A549 (cell line): ENCODE data around the gene NDUFAF2. TPM values are rescaled to one million over a fixed set of nuclear protein-coding genes. Genes with fewer than 3 reads are reported as not detected.

Experiments
- ATAC-seq, 2 experiments: fragments of 200-7000 bp in 1 of 2; fragments of >200 bp in 1 of 2; cut with Nextera tagmentation in 1 of 2; cut with Tn5 transposase in 1 of 2; 3 replicates each; pipeline versions ENCODE4 v1.8.0 to v1.9.1; 2018 to 2020; ENCODE audit warnings: mild to moderate bottlenecking in 1 of 2, moderate library complexity in 1 of 2
- CTCF ChIA-PET: fragments of 300-600 bp; sonication (Branson Sonifier 250); formaldehyde crosslinking; extraction: SDS; loops from one replicate; lab custom pipeline; 2021; ENCODE audit warnings: antibody characterized with exemption, inconsistent platforms; lab: Yijun Ruan, JAX
- POLR2A ChIA-PET: fragments of 350-600 bp; formaldehyde crosslinking; extraction: SDS; loops from one replicate; lab custom pipeline; 2021; ENCODE audit warnings: antibody characterized with exemption, inconsistent platforms; lab: Yijun Ruan, JAX
- DNase-seq, 2 experiments: peaks; one replicate each; pipeline versions ENCODE4 v3.0.0 to v3.0.0-alpha.2; 2011 to 2016; ENCODE audit warnings: low read depth in 1 of 2, low spot score in 1 of 2
- FAIRE-seq: peaks from 2 replicates; lab custom pipeline; 2011; peaks lifted over from hg19 to GRCh38; lab: Jason Lieb, UNC
- H3K27ac ChIP-seq, 2 experiments: fragments of >200 bp; sonication (Bioruptor Twin); formaldehyde crosslinking; 3 replicates each; pipeline ENCODE4 v1.5.1; 2016 to 2017
- H3K4me1 ChIP-seq: fragments of >200 bp; sonication (Bioruptor Twin); formaldehyde crosslinking; 3 replicates; pipeline ENCODE4 v1.6.1; 2016
- H3K4me2 ChIP-seq: fragments of >200 bp; sonication (Bioruptor Twin); formaldehyde crosslinking; 3 replicates; pipeline ENCODE4 v1.6.1; 2016
- H3K4me3 ChIP-seq: fragments of >200 bp; sonication (Bioruptor Twin); formaldehyde crosslinking; 3 replicates; pipeline ENCODE4 v1.5.1; 2016
- H3K9me3 ChIP-seq: fragments of >200 bp; sonication (Bioruptor Twin); formaldehyde crosslinking; 3 replicates; pipeline ENCODE4 v1.6.1; 2016
- BCL3 ChIP-seq: fragments of >200 bp; sonication (Bioruptor Twin); formaldehyde crosslinking; IDR thresholded peaks from 3 replicates; pipeline ENCODE4 v1.6.1; 2016
- CBX2 ChIP-seq: fragments of 200-600 bp; sonication (generic); IDR thresholded peaks from 2 replicates; pipeline ENCODE4 v1.6.1; 2016; ENCODE audit warnings: low read depth, mild to moderate bottlenecking, borderline replicate concordance
- GATA3 ChIP-seq: IDR thresholded peaks from 2 replicates; pipeline ENCODE4 v1.6.1; 2012; ENCODE audit warnings: borderline replicate concordance
- HEYL ChIP-seq: fragments of 250-450 bp; sonication (Bioruptor Pico); IDR thresholded peaks from 2 replicates; pipeline ENCODE4 v1.8.0; 2021; ENCODE audit warnings: mild to moderate bottlenecking, moderate library complexity
- HMGXB4 ChIP-seq: fragments of 250-450 bp; sonication (Bioruptor Pico); IDR thresholded peaks from 2 replicates; pipeline ENCODE4 v1.5.0; 2021; ENCODE audit warnings: mild to moderate bottlenecking, moderate library complexity, borderline replicate concordance
- HOXA7 ChIP-seq: fragments of 250-450 bp; sonication (Bioruptor Pico); IDR thresholded peaks from 2 replicates; pipeline ENCODE4 v1.5.0; 2020; ENCODE audit warnings: mild to moderate bottlenecking, moderate library complexity
- HOXB5 ChIP-seq: fragments of 250-450 bp; sonication (Bioruptor Pico); IDR thresholded peaks from 2 replicates; pipeline ENCODE4 v1.5.0; 2020; ENCODE audit warnings: mild to moderate bottlenecking, moderate library complexity
- JUNB ChIP-seq: fragments of >200 bp; sonication (Bioruptor Twin); formaldehyde crosslinking; IDR thresholded peaks from 2 replicates; pipeline ENCODE4 v1.6.1; 2016
- MAFK ChIP-seq: fragments of 450-650 bp; IDR thresholded peaks from 2 replicates; pipeline ENCODE4 v1.6.1; 2014; ENCODE audit not compliant: partially characterized antibody
- NFE2L2 ChIP-seq: fragments of 150-350 bp; conservative IDR thresholded peaks from 2 replicates; pipeline ENCODE4 v1.6.1; 2014; ENCODE audit warnings: low read length
- NPAS2 ChIP-seq: fragments of 250-450 bp; sonication (Bioruptor Pico); IDR thresholded peaks from 2 replicates; pipeline ENCODE4 v1.8.0; 2022; ENCODE audit warnings: mild to moderate bottlenecking, moderate library complexity, borderline replicate concordance
- POLR2A ChIP-seq: IDR thresholded peaks from 2 replicates; pipeline ENCODE4 v1.6.1; 2012; ENCODE audit warnings: mild to moderate bottlenecking, low read length
- POLR2AphosphoS2 ChIP-seq: conservative IDR thresholded peaks from 2 replicates; pipeline ENCODE4 v1.6.1; 2012; ENCODE audit warnings: low read length, improper control_type of control experiment, inconsistent platforms
- REST ChIP-seq: fragments of 200-600 bp; sonication (generic); IDR thresholded peaks from 2 replicates; pipeline ENCODE4 v1.6.1; 2016; ENCODE audit warnings: antibody characterized with exemption, mild to moderate bottlenecking, moderate library complexity
- TFCP2L1 ChIP-seq: fragments of 250-450 bp; sonication (Bioruptor Pico); IDR thresholded peaks from 2 replicates; pipeline ENCODE4 v1.5.0; 2021; ENCODE audit warnings: mild to moderate bottlenecking
- WGBS: methylation state at CpG from one replicate; pipeline ENCODE4 v1.1.6; 2017; ENCODE audit errors: missing lambda C conversion rate; 5-methylcytosine and 5-hydroxymethylcytosine counted together
- polyA plus RNA-seq, 4 experiments: library from polyadenylated mRNA; depleted of rRNA in 3 of 4; stranded (reverse); fragments of >200 nt; fragmentation: RNase III in 1 of 4; extraction: RNeasy Plus Mini Kit Qiagen cat#74134 plus additional on column Dnase treatment in 1 of 4; gene quantifications; 2 replicates in 3 of 4; 3 replicates in 1 of 4; pipeline ENCODE4 v1.2.3, GENCODE V29; 2011 to 2017
- TF ChIP-seq, protein P1 (sequence below): IDR thresholded peaks from 2 replicates; pipeline ENCODE4 v1.6.1; 2012
- TF ChIP-seq, protein P2 (sequence below): IDR thresholded peaks from 2 replicates; pipeline ENCODE4 v1.6.1; 2012; ENCODE audit warnings: low read depth, borderline replicate concordance

The NDUFAF2 gene
- polyA plus RNA-seq, 2 of the 4 experiments (the other 2 are of a cell fraction): 66.1 to 83.7 TPM

DNA sequence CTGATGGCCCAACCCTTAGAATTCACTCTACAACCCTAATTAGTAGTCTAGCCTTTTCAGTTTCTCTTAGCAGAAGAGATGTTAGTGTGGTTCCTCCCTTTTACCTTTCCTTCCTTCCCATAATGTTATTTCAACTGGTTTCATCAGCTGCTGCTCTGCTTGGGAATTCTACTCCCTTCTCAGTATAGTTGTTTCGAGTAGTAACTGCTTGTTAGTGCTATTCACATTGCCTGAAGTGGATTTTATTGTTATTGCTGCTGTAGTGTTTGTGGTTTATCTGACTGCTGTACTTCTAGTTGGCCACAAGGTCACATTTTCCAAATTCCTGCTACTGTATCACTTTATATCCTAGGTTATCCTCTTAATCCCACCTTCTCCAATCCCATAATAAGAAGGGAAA is 187.6 kb downstream of the NDUFAF2 start:
- ATAC-seq (peak in 1 of 2 experiments; percentile 46; a peak in 3 of 6 replicates), DNase-seq (no peak), FAIRE-seq (no peak)
- Histone ChIP-seq H3K4me2 (no peak overlapping the region), H3K9me3 (no peaks in the 10 kb centered on the region), H3K27ac (no peak overlapping the region), H3K4me3 (no peak overlapping the region), H3K4me1 (peaks cover 3% of the 10 kb centered on the region; the same call in 1 of the 3 replicates)
- CTCF ChIA-PET: no interaction called here
- WGBS: 88% methylated on average over 1 of the region's 1 CpG
- POLR2A ChIA-PET: no interaction called here
- no peak for TF ChIP-seq NFE2L2
- no peak for TF ChIP-seq HOXA7 (CRISPR knock-in tag)
- TF ChIP-seq, protein P1, sequence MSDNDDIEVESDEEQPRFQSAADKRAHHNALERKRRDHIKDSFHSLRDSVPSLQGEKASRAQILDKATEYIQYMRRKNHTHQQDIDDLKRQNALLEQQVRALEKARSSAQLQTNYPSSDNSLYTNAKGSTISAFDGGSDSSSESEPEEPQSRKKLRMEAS: no peak
- TF ChIP-seq JUNB: no peak
- no peak for TF ChIP-seq HOXB5 (CRISPR knock-in tag)
- no peak for TF ChIP-seq HMGXB4 (CRISPR knock-in tag)
- TF ChIP-seq TFCP2L1 (CRISPR knock-in tag): no peak
- TF ChIP-seq NPAS2 (CRISPR knock-in tag): no peak
- no peak for TF ChIP-seq POLR2AphosphoS2
- TF ChIP-seq REST: no peak
- TF ChIP-seq, protein P2, sequence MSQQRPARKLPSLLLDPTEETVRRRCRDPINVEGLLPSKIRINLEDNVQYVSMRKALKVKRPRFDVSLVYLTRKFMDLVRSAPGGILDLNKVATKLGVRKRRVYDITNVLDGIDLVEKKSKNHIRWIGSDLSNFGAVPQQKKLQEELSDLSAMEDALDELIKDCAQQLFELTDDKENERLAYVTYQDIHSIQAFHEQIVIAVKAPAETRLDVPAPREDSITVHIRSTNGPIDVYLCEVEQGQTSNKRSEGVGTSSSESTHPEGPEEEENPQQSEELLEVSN: no peak
- TF ChIP-seq BCL3: no peak
- TF ChIP-seq POLR2A: no peak

GRCh38 chr5:61137835-61138234 is 192.8 kb downstream of the NDUFAF2 start:
- Histone ChIP-seq H3K27ac (no peak overlapping the region), H3K4me2 (no peak overlapping the region), H3K4me3 (no peak overlapping the region), H3K4me1 (no peaks in the 10 kb centered on the region; the same call in 2 of the 3 replicates), H3K9me3 (no peaks in the 10 kb centered on the region)
- no peak for FAIRE-seq
- CTCF ChIA-PET: interaction anchor here (1.3 kb wide), 1 partner anchor 521 kb away, joined by 3 read pairs; no protein-coding TSS in a partner anchor
- no peak for TF ChIP-seq HEYL (CRISPR knock-in tag)
- TF ChIP-seq MAFK: no peak
- TF ChIP-seq CBX2: no peak
- TF ChIP-seq GATA3: no peak
- DNase-seq: no peak
- no peak for ATAC-seq
- POLR2A ChIA-PET: no interaction called here
- WGBS: 54% methylated on average over 1 of the region's 1 CpG
